HEK293T (cell line): ENCODE results near the gene CACTIN.

ENCODE experiments used
- CTCF ChIA-PET: fragments of 350-600 bp; formaldehyde crosslinking; extraction: SDS; loops from one replicate; lab custom pipeline; 2021; ENCODE audit warnings: antibody characterized with exemption, inconsistent platforms; lab: Yijun Ruan, JAX
- POLR2A ChIA-PET: fragments of 350-600 bp; formaldehyde crosslinking; extraction: SDS; loops from one replicate; lab custom pipeline; 2020; ENCODE audit warnings: antibody characterized with exemption, inconsistent platforms; lab: Yijun Ruan, JAX
- DNase-seq: peaks from one replicate; pipeline ENCODE4 v3.0.0; 2012; ENCODE audit warnings: mixed read lengths; ENCODE audit errors: extremely low spot score
- ARNT ChIP-seq: fragments of 450-650 bp; IDR thresholded peaks from 2 replicates; pipeline ENCODE4 v1.6.1; 2017; ENCODE audit warnings: mild to moderate bottlenecking
- BHLHE40 ChIP-seq: fragments of 450-650 bp; IDR thresholded peaks from 2 replicates; pipeline ENCODE4 v1.6.1; 2016; ENCODE audit warnings: mild to moderate bottlenecking, moderate library complexity, borderline replicate concordance
- CTBP1 ChIP-seq: fragments of 450-650 bp; IDR thresholded peaks from 2 replicates; pipeline ENCODE4 v1.6.1; 2016; ENCODE audit warnings: borderline replicate concordance
- ELF4 ChIP-seq: fragments of 450-650 bp; IDR thresholded peaks from 2 replicates; pipeline ENCODE4 v1.6.1; 2017; ENCODE audit warnings: antibody characterized with exemption
- FOXA1 ChIP-seq: fragments of 450-650 bp; IDR thresholded peaks from 2 replicates; pipeline ENCODE4 v1.6.1; 2016; ENCODE audit warnings: mild to moderate bottlenecking
- FOXK2 ChIP-seq: fragments of 450-650 bp; IDR thresholded peaks from 2 replicates; pipeline ENCODE4 v1.6.1; 2016; ENCODE audit warnings: mild to moderate bottlenecking
- FOXM1 ChIP-seq: fragments of 450-650 bp; IDR thresholded peaks from 2 replicates; pipeline ENCODE4 v1.6.1; 2017; ENCODE audit warnings: mild to moderate bottlenecking, borderline replicate concordance
- HDGF ChIP-seq: fragments of 450-650 bp; IDR thresholded peaks from 2 replicates; pipeline ENCODE4 v1.6.1; 2017; ENCODE audit warnings: antibody characterized with exemption, borderline replicate concordance
- L3MBTL2 ChIP-seq: fragments of 450-650 bp; conservative IDR thresholded peaks from 2 replicates; pipeline ENCODE4 v1.6.1; 2016; ENCODE audit warnings: mild to moderate bottlenecking
- LEF1 ChIP-seq: fragments of 450-650 bp; IDR thresholded peaks from 2 replicates; pipeline ENCODE4 v1.6.1; 2017; ENCODE audit warnings: mild to moderate bottlenecking, borderline replicate concordance
- NFRKB ChIP-seq: fragments of 450-650 bp; IDR thresholded peaks from 2 replicates; pipeline ENCODE4 v1.6.1; 2016; ENCODE audit warnings: mild to moderate bottlenecking, moderate library complexity
- PKNOX1 ChIP-seq: fragments of 450-650 bp; IDR thresholded peaks from 2 replicates; pipeline ENCODE4 v1.6.1; 2016
- SP1 ChIP-seq: fragments of 450-650 bp; IDR thresholded peaks from 2 replicates; pipeline ENCODE4 v1.6.1; 2017
- SUZ12 ChIP-seq: fragments of 450-650 bp; IDR thresholded peaks from 2 replicates; pipeline ENCODE4 v1.6.1; 2016; ENCODE audit warnings: mild to moderate bottlenecking
- TARDBP ChIP-seq: fragments of 450-650 bp; IDR thresholded peaks from 2 replicates; pipeline ENCODE4 v1.6.1; 2016
- ZNF384 ChIP-seq: fragments of 450-650 bp; IDR thresholded peaks from 2 replicates; pipeline ENCODE4 v1.6.1; 2016

CACTIN gene

GRCh38 chr19:3663838-3664237 is 37.2 kb upstream of the CACTIN start:
- ChIA-PET POLR2A (no interaction called here), CTCF (no interaction called here)
- no peak for DNase-seq
- no peak for TF ChIP-seq BHLHE40
- TF ChIP-seq CTBP1: no peak
- no peak for TF ChIP-seq FOXM1
- no peak for TF ChIP-seq NFRKB
- no peak for TF ChIP-seq L3MBTL2
- TF ChIP-seq ELF4: no peak
- no peak for TF ChIP-seq SUZ12
- TF ChIP-seq FOXK2: no peak
- TF ChIP-seq FOXA1: no peak
- no peak for TF ChIP-seq SP1
- TF ChIP-seq LEF1: no peak
- TF ChIP-seq HDGF: no peak
- TF ChIP-seq PKNOX1: no peak
- no peak for TF ChIP-seq TARDBP
- TF ChIP-seq ARNT: no peak
- no peak for TF ChIP-seq ZNF384

- ChIA-PET POLR2A (interaction anchor here (0.8 to 1.2 kb wide), 2 partner anchors 36 to 101 kb away, joined by 3 read pairs; no protein-coding TSS in a partner anchor), CTCF (no interaction called here)
- TF ChIP-seq SUZ12: no peak
- no peak for TF ChIP-seq ZNF384
- no peak for TF ChIP-seq FOXK2
- DNase-seq: no peak
Measured at GRCh38 chr19:3661284-3662238, 35.0 kb upstream of the CACTIN start.

- POLR2A ChIA-PET: interaction anchor here (0.8 to 1.2 kb wide), 2 partner anchors 37 to 102 kb away, joined by 3 read pairs; no protein-coding TSS in a partner anchor
- TF ChIP-seq FOXA1 (no peak), ZNF384 (no peak), FOXM1 (no peak), LEF1 (no peak), BHLHE40 (no peak), SP1 (no peak), PKNOX1 (no peak), ARNT (no peak), TARDBP (no peak), FOXK2 (no peak), HDGF (no peak), L3MBTL2 (no peak), NFRKB (no peak), CTBP1 (no peak), ELF4 (no peak), SUZ12 (no peak)
- DNase-seq: no peak
- CTCF ChIA-PET: no interaction called here
Measured at GRCh38 chr19:3660493-3661219, 34.1 kb upstream of the CACTIN start.

GRCh38 chr19:3659746-3660112 is 33.1 kb upstream of the CACTIN start:
- TF ChIP-seq SUZ12 (no peak), ARNT (no peak), BHLHE40 (no peak), FOXK2 (no peak), FOXM1 (no peak), ELF4 (no peak), HDGF (no peak)
- ChIA-PET CTCF (no interaction called here), POLR2A (no interaction called here)
- no peak for DNase-seq

GRCh38 chr19:3658870-3659745 is 32.5 kb upstream of the CACTIN start:
- CTCF ChIA-PET: no interaction called here
- no peak for TF ChIP-seq ARNT
- no peak for TF ChIP-seq CTBP1
- TF ChIP-seq L3MBTL2: no peak
- TF ChIP-seq SP1: no peak
- TF ChIP-seq NFRKB: no peak
- no peak for TF ChIP-seq ZNF384
- no peak for TF ChIP-seq FOXM1
- TF ChIP-seq PKNOX1: no peak
- no peak for TF ChIP-seq SUZ12
- no peak for TF ChIP-seq HDGF
- no peak for TF ChIP-seq ELF4
- TF ChIP-seq LEF1: no peak
- no peak for TF ChIP-seq FOXA1
- POLR2A ChIA-PET: no interaction called here
- DNase-seq: no peak
